ENCODE measurements around the gene SNX5. TPM values are rescaled to one million over a fixed set of nuclear protein-coding genes. Genes with fewer than 3 reads are reported as not detected.

SNX5 gene
- total RNA-seq, 4 donors from 2014 or later, result 49.8 to 88.8 (median 60.9) TPM

DNA sequence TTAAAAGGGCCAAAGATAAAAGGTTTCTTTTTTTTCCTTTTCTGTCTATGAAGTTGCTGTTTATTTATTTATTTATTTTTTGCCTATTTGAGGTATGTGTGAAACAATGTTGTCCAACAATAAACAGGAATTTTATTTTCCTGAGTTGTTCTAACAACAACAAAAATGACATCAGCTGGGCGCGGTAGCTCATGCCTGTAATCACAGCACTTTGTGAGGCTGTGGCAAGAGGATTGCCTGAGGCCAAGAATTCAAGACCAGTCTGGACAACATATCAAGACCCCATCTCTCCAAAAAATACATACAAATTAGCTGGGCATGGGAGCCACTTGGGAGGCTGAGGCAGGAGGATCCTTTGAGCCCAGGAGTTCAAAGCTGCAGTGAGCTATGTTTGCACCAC, 44.3 kb upstream of the SNX5 start:
- Histone ChIP-seq H3K9me3 (no peaks in the 10 kb centered on the region), H3K36me3 (no peaks in the 10 kb centered on the region), H3K4me1 (no peaks in the 10 kb centered on the region), H3K4me3 (no peak overlapping the region), H3K27me3 (no peaks in the 10 kb centered on the region), H3K27ac (no peak overlapping the region)
- no peak for TF ChIP-seq POLR2A (IDR thresholded peaks at IDR 0.05)
- TF ChIP-seq CTCF (IDR thresholded peaks at IDR 0.05 in 4 of 5, conservative IDR thresholded peaks at IDR 0.05 in 1 of 5), result no peak
- DNase-seq (no peak), ATAC-seq (no peak)
- in situ Hi-C loops (cut with MboI; ENCODE audit: low sequenced_read_pairs in 4 of 4) (no loop called here), intact Hi-C loops (cut with DNase I; ENCODE audit: low total_unique reads) (no loop called here)

DNA sequence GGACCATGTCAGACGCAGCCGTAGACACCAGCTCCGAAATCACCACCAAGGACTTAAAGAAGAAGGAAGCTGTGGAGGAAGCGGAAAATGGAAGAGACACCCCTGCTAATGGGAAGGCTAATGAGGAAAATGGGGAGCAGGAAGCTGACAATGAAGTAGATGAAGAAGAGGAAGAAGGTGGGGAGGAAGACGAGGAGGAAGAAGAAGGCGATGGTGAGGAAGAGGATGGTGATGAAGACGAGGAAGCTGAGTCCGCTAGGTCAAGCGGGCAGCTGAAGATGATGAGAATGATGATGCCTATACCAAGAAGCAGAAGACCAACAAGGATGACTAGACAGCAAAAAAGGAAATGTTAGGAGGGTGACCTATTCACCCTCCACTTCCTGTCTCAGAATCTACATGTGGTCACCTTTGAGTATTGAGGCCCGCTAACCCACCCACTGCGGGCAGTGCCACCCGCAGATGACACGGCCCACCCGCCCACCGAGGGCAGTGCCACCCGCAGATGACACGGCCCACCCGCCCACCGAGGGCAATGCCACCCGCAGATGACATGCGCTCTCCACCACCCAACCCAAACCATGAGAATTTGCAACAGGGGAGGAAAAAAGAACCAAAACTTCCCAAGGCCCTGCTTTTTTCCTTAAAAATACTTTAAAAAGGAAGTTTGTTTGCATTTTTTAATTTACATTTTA, 43.5 kb upstream of the SNX5 start:
- Histone ChIP-seq H3K4me1 (no peaks in the 10 kb centered on the region), H3K4me3 (no peak overlapping the region), H3K27ac (no peak overlapping the region), H3K9me3 (no peaks in the 10 kb centered on the region), H3K27me3 (no peaks in the 10 kb centered on the region), H3K36me3 (no peaks in the 10 kb centered on the region)
- ATAC-seq (no peak), DNase-seq (no peak)
- in situ Hi-C loops (cut with MboI; ENCODE audit: low sequenced_read_pairs in 4 of 4), result no loop called here
- intact Hi-C loops (cut with DNase I; ENCODE audit: low total_unique reads), result no loop called here
- TF ChIP-seq CTCF (IDR thresholded peaks at IDR 0.05 in 4 of 5, conservative IDR thresholded peaks at IDR 0.05 in 1 of 5) (no peak), POLR2A (IDR thresholded peaks at IDR 0.05) (no peak)

GRCh38 chr20:18011482-18011881, 42.9 kb upstream of the SNX5 start:
- intact Hi-C loops (cut with DNase I; ENCODE audit: low total_unique reads) (no loop called here), in situ Hi-C loops (cut with MboI; ENCODE audit: low sequenced_read_pairs in 4 of 4) (no loop called here)
- DNase-seq, result no peak
- no peaks in the 10 kb centered on the region for H3K36me3 ChIP-seq
- TF ChIP-seq CTCF (IDR thresholded peaks at IDR 0.05 in 4 of 5, conservative IDR thresholded peaks at IDR 0.05 in 1 of 5) (no peak), POLR2A (IDR thresholded peaks at IDR 0.05) (no peak)
- no peaks in the 10 kb centered on the region for H3K9me3 ChIP-seq
- H3K27me3 ChIP-seq, result no peaks in the 10 kb centered on the region
- ATAC-seq, result no peak
- H3K27ac ChIP-seq, result no peak overlapping the region
- no peak overlapping the region for H3K4me3 ChIP-seq
- no peaks in the 10 kb centered on the region for H3K4me1 ChIP-seq

DNA sequence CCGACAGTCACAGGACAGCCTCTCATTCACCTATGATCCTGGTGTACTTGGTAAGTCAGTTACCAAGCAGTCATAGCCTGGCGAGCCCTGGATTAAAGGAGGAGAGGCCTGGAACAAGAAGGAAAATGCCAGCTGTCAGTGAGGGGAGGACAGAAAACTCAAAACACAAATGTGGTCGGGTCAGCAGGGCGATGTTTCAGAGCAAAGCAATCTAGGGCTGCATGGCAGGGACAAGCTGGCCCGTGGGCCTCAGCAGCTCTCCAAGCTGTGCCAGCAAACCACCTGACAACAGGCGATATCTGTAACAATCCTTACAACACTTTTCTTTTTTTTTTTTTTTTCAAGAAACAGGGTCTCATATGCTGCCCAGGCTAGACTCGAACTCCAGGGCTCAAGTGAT, 40.5 kb upstream of the SNX5 start:
- in situ Hi-C loops (cut with MboI; ENCODE audit: low sequenced_read_pairs in 4 of 4), result no loop called here
- Histone ChIP-seq H3K9me3 (no peaks in the 10 kb centered on the region), H3K4me3 (no peak overlapping the region), H3K27me3 (no peaks in the 10 kb centered on the region), H3K4me1 (peaks cover 0 to 3% of the 10 kb centered on the region in 2 donors), H3K27ac (no peak overlapping the region), H3K36me3 (no peaks in the 10 kb centered on the region)
- intact Hi-C loops (cut with DNase I; ENCODE audit: low total_unique reads), result no loop called here
- DNase-seq (no peak), ATAC-seq (no peak)
- TF ChIP-seq CTCF (IDR thresholded peaks at IDR 0.05 in 4 of 5, conservative IDR thresholded peaks at IDR 0.05 in 1 of 5) (no peak), POLR2A (IDR thresholded peaks at IDR 0.05) (no peak)

All from gastrocnemius medialis (tissue), 4 donors.